ENCODE data around the gene GLG1. TPM values are rescaled to one million over a fixed set of nuclear protein-coding genes. Genes with fewer than 3 reads are reported as not detected.

Gene GLG1
- total RNA-seq, 1 experiment from 2014 or later, result 117 TPM

- H3K4me2 ChIP-seq, result no peak overlapping the region
- ChIA-PET CTCF (interaction anchor here (0.6 kb wide), 1 partner anchor 568 kb away, joined by 3 read pairs; no protein-coding TSS in a partner anchor), POLR2A (ENCODE audit: unreplicated experiment) (no interaction called here)
- H3F3A ChIP-seq (ENCODE audit: insufficient read depth, low read depth), result peaks cover 11% of the 10 kb centered on the region; the same call in 1 of the 2 replicates
- no peaks in the 10 kb centered on the region for H3K27me3 ChIP-seq (ENCODE audit: insufficient read depth, low read depth)
- H2AFZ ChIP-seq, result no peak overlapping the region
- no TSS peak for BruUV-seq (replicated peaks)
- TF ChIP-seq EZH2 (IDR thresholded peaks at IDR 0.05; ENCODE audit: low read depth), result no peak
- TF ChIP-seq CTCF (conservative IDR thresholded peaks at IDR 0.05), result no peak
- intact Hi-C loops (cut with micrococcal nuclease; ENCODE audit: unreplicated experiment), result no loop called here
- no peaks in the 10 kb centered on the region for H3K36me3 ChIP-seq (ENCODE audit: low read depth)
- no peaks in the 10 kb centered on the region; the same call in 1 of the 2 replicates for H3K4me1 ChIP-seq (replicated peaks; ENCODE audit: insufficient read depth)
- no peak for DNase-seq
- no peaks in the 10 kb centered on the region for H3K9me3 ChIP-seq (ENCODE audit: insufficient read depth, low read depth)
- H4K20me1 ChIP-seq (ENCODE audit: insufficient read depth), result peaks cover 10% of the 10 kb centered on the region
- peaks cover 72% of the 10 kb centered on the region for H3K79me2 ChIP-seq (ENCODE audit: low read depth)
- no peaks in the 10 kb centered on the region for H3K9me2 ChIP-seq (ENCODE audit: insufficient read depth)
- H3K27ac ChIP-seq, result no peak overlapping the region
- no peak overlapping the region for H3K4me3 ChIP-seq
These were observed 36.3 kb downstream of the GLG1 start for GRCh38 chr16:74570412-74571301.

- TF ChIP-seq CTCF (conservative IDR thresholded peaks at IDR 0.05) (no peak), EZH2 (IDR thresholded peaks at IDR 0.05; ENCODE audit: low read depth) (no peak)
- POLR2A ChIA-PET (ENCODE audit: unreplicated experiment), result no interaction called here
- peak overlapping the region; percentile 50 for H3K27ac ChIP-seq
- no peak overlapping the region for H2AFZ ChIP-seq
- H3K4me2 ChIP-seq, result 0 out of 2 replicates have a peak overlapping the region, but pooled peaks have one; percentile 2
- peaks cover 6% of the 10 kb centered on the region for H4K20me1 ChIP-seq (ENCODE audit: insufficient read depth)
- H3F3A ChIP-seq (ENCODE audit: insufficient read depth, low read depth), result peaks cover 12% of the 10 kb centered on the region; the same call in 1 of the 2 replicates
- no peaks in the 10 kb centered on the region for H3K9me2 ChIP-seq (ENCODE audit: insufficient read depth)
- no peak overlapping the region for H3K4me3 ChIP-seq
- no peaks in the 10 kb centered on the region for H3K27me3 ChIP-seq (ENCODE audit: insufficient read depth, low read depth)
- peak in 1 of 2 experiments; percentile 53 for DNase-seq
- BruUV-seq (replicated peaks), result no TSS peak
- CTCF ChIA-PET, result no interaction called here
- peaks cover 5% of the 10 kb centered on the region; the same call in 1 of the 2 replicates for H3K4me1 ChIP-seq (replicated peaks; ENCODE audit: insufficient read depth)
- H3K9me3 ChIP-seq (ENCODE audit: insufficient read depth, low read depth), result no peaks in the 10 kb centered on the region
- H3K79me2 ChIP-seq (ENCODE audit: low read depth), result peaks cover 74% of the 10 kb centered on the region
- intact Hi-C loops (cut with micrococcal nuclease; ENCODE audit: unreplicated experiment), result no loop called here
- no peaks in the 10 kb centered on the region for H3K36me3 ChIP-seq (ENCODE audit: low read depth)
These were observed 37.8 kb downstream of the GLG1 start for GRCh38 chr16:74568961-74569631.

- no peaks in the 10 kb centered on the region for H3K9me3 ChIP-seq (ENCODE audit: insufficient read depth, low read depth)
- no TSS peak for BruUV-seq (replicated peaks)
- H3F3A ChIP-seq (ENCODE audit: insufficient read depth, low read depth), result peaks cover 16% of the 10 kb centered on the region; the same call in 1 of the 2 replicates
- H3K4me1 ChIP-seq (replicated peaks; ENCODE audit: insufficient read depth), result peaks cover 8% of the 10 kb centered on the region; the same call in 1 of the 2 replicates
- peaks cover 78% of the 10 kb centered on the region for H3K79me2 ChIP-seq (ENCODE audit: low read depth)
- H3K4me3 ChIP-seq, result no peak overlapping the region
- intact Hi-C loops (cut with micrococcal nuclease; ENCODE audit: unreplicated experiment), result no loop called here
- POLR2A ChIA-PET (ENCODE audit: unreplicated experiment), result no interaction called here
- no peak for TF ChIP-seq CTCF (conservative IDR thresholded peaks at IDR 0.05)
- TF ChIP-seq EZH2 (IDR thresholded peaks at IDR 0.05; ENCODE audit: low read depth), result no peak
- H3K4me2 ChIP-seq, result no peak overlapping the region
- no peak overlapping the region for H2AFZ ChIP-seq
- H3K9me2 ChIP-seq (ENCODE audit: insufficient read depth), result no peaks in the 10 kb centered on the region
- no peaks in the 10 kb centered on the region for H3K27me3 ChIP-seq (ENCODE audit: insufficient read depth, low read depth)
- no peaks in the 10 kb centered on the region for H3K36me3 ChIP-seq (ENCODE audit: low read depth)
- H3K27ac ChIP-seq, result no peak overlapping the region
- CTCF ChIA-PET, result no interaction called here
- H4K20me1 ChIP-seq (ENCODE audit: insufficient read depth), result peaks cover 4% of the 10 kb centered on the region; the same call in 1 of the 2 replicates
- no peak for DNase-seq
These were observed 39.0 kb downstream of the GLG1 start for GRCh38 chr16:74567901-74568300.

Measured in PC-9 (cell line).